Forelimb muscle (tissue), 1 donor: ENCODE data around the gene POU4F2. TPM values are rescaled to one million over a fixed set of nuclear protein-coding genes. Genes with fewer than 3 reads are reported as not detected.

Experiments used
- DNase-seq: peaks from one replicate; pipeline ENCODE4 v3.0.0-alpha.2; 2013; ENCODE audit warnings: low read depth
- polyA plus RNA-seq: library from polyadenylated mRNA; unstranded; fragments of 120-200 nt; gene quantifications from one replicate; pipeline ENCODE4 v1.2.1, GENCODE V29; 2013; ENCODE audit not compliant: insufficient read length

Gene POU4F2, protein sequence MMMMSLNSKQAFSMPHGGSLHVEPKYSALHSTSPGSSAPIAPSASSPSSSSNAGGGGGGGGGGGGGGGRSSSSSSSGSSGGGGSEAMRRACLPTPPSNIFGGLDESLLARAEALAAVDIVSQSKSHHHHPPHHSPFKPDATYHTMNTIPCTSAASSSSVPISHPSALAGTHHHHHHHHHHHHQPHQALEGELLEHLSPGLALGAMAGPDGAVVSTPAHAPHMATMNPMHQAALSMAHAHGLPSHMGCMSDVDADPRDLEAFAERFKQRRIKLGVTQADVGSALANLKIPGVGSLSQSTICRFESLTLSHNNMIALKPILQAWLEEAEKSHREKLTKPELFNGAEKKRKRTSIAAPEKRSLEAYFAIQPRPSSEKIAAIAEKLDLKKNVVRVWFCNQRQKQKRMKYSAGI
- polyA plus RNA-seq: not detected

DNA sequence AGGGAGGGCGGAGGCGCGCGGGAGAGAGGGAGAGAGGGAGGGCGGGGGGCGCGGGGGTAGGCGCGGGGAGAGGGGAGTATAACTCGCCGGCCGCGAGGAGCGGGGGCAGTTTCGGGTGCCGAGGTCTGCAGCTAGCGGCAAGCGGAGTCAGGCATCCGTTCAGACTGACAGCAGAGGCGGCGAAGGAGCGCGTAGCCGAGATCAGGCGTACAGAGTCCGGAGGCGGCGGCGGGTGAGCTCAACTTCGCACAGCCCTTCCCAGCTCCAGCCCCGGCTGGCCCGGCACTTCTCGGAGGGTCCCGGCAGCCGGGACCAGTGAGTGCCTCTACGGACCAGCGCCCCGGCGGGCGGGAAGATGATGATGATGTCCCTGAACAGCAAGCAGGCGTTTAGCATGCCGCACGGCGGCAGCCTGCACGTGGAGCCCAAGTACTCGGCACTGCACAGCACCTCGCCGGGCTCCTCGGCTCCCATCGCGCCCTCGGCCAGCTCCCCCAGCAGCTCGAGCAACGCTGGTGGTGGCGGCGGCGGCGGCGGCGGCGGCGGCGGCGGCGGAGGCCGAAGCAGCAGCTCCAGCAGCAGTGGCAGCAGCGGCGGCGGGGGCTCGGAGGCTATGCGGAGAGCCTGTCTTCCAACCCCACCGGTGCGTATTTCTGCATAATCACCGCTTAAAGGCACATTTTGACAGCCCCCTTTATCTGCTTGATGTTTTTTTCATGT lies at the start of gene POU4F2:
TSS of gene POU4F2 (plus strand) at position 108 of the 720 bp plus-strand sequence. CDS start at position 356, 248 bp downstream.
- no peak for DNase-seq

DNA sequence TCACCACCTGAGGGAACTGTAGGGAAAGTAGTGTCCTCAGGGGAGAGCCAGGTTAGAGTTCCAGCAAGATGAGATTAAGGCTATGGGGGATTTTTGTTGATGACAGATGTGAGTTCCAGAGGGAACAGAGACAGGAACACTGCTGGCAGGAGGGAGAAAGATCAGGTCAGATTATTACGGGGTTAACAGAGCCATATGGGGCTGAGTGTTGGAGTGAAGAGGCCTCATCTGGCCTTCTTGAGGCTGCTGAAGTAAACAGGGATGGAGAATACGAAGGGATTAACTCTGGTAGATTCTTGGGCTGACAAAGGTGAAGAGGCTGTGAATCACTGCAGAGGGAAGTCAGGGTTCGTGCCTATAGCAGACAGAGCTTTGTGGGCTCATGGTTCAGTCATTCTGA lies 47.9 kb upstream of the POU4F2 start:
- DNase-seq: no peak

DNA sequence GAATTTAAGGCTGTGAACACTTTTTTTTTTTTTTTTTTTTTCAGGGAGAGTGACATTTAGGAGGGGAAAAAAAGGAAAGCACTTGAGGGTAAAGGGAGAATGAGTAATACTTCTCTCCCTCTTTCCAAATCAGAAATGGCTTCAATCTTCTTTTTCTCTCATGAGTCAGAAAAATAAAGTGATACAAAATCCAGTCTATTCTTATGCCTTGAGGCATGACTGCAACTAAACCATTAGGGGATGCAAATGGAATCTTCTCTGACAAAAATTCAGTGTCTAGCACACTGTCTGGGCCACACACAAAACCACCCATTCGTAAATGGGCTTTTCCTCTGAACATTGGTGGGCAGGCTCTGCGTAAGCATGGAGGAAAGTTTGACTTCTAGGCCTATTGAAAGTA lies 46.7 kb upstream of the POU4F2 start:
- no peak for DNase-seq

DNA sequence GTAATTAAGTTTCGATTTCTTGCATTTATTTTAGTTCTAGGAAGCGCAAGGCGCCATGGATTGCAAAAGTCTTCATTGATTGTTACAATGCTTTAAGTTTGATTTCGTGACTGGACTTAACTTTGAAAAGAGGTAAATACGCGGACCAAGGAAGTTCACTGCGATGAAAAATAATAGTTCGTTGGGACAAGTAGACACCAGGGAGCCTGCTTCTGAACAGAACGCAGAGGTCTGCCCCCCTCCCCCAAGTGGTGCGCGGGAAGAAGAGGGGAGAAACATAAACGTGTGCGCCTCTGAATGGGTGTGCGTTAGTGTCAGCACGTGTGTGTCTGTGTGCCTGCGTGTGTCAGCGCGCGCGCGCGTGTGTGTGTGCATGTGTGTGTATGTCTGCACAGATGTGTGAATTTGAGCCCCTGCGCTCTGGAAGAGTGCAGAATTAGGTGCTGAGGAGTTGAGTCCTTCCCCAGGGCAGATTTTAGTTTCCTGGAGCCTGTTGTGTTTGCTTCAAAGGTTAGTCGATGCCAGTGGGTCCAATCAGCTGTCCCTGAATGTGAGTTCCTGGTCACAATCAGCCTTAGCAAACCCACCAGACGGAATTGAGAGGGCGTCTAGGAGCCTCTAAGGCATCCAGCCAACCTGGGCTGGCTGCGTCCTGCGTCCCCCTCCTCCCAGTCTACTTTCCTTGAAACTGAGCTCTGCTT lies 5.8 kb upstream of the POU4F2 start:
- no peak for DNase-seq

DNA sequence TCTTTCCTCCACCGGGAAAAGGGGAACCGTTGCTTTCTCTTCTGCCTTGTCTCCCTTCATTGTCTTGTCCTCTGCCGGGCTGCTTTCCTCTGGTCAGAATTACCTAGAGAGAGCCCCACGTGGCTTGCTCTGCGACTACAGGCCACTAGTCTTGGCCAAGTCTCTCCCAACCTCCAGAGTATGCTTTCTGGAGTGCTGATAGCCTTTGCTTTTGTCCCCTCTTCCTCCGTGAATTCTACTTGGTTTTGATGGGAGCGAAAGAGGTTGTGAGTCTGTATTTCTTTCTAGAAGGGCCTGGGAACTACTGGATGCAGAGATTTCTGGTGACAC lies 5.3 kb upstream of the POU4F2 start:
- no peak for DNase-seq

DNA sequence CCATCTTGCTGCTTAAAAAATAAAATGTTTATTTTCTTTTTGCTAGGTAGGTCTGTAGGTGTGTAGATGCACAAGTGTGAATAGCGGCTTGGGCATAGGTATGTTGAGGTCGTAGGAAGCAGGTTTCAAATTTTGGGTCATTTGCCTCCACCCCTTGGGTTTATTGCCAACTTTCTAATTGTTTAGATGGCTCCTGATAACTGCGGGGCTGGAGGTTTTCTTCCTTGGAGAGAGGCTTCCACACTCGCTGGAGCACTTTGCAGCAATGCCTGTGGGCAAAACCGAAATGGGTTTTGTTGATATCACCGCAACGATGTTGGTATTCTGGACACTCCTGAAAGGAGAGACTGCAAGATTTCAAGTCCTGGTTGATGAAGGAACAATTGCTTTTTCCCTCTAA lies 3.9 kb upstream of the POU4F2 start:
- no peak for DNase-seq

DNA sequence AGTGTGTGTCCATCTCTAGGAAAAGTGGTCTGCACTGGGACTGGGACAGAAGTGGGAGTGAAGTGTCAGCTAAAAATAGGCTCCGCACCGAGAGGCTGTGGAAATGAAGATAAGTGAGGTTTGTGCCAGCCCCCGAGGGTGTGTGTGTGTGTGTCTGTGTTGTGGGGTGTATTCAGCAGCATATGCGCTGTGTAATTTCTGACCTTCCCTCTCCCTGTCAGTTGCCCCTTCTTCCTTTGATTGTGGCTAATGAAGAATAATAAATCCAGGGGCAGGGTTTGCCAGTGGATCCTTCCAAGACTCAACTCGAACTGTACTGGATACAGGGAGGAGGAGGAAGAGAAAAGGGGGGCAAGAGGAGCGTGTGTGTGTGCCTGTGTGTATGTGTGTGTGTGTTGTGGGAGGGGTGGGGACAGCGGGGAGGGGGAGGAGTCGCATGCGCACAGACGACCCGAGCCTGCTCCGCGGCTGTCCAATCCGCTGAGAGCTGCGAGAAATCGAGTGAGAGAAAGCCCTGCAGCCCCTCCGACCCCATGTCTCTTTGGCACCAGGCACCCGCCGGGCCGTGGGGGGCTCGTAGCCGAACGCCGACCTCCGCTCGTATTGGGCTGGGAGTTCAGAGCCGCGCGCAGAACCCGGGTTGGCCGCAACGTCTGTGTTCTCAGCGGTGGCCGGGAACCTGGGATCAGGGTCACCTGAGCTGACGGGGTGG lies 916 bp upstream of the POU4F2 start:
- DNase-seq: no peak

DNA sequence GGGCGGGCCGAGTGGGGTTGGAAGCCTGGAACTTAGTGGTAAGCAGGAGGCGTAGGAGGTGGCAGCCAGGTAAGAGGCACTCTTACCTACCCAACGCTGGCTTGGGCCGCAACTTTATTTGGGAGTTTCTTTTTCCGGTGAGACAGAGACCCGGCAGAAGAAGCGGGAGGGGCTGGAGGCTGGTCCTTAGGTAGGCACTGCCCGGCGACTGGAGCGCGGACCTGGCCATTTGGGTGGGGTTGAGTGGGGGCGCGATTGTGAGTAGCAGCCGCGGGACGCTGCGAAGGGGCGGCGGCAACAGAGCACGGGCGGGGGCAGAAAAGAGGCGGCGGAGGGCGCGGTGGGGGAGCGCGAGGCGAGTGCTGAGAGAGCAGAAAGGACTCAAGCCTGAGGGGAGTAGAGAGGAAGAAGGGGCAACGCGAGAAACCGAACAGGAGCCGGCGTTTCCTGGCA lies 334 bp upstream of the POU4F2 start:
- DNase-seq: no peak

DNA sequence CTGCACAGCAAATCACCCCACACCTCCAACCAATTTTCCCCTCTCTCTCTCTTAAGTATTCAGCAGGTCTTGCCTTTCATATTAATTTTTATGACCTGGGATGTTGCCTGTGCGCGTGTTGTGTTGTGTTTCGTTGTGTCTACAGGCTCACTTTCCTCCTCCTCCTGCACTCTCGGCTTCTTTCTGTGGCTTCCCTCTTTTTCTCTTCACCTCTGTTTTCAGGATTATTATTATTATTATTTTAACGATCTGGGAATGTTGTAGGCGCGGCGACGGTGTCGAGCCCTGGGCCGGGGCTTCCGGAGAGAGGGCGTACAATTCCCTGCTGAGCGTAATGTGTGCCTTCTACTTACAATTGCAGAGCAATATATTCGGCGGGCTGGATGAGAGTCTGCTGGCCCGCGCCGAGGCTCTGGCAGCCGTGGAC lies 826 bp downstream of the POU4F2 start:
- DNase-seq: no peak

DNA sequence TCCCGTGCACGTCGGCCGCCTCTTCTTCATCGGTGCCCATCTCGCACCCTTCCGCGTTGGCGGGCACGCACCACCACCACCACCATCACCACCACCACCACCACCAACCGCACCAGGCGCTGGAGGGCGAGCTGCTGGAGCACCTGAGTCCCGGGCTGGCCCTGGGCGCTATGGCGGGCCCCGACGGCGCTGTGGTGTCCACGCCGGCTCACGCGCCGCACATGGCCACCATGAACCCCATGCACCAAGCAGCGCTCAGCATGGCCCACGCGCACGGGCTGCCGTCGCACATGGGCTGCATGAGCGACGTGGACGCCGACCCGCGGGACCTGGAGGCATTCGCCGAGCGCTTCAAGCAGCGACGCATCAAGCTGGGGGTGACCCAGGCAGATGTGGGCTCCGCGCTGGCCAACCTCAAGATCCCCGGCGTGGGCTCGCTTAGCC lies 1.4 kb downstream of the POU4F2 start:
- DNase-seq: no peak

DNA sequence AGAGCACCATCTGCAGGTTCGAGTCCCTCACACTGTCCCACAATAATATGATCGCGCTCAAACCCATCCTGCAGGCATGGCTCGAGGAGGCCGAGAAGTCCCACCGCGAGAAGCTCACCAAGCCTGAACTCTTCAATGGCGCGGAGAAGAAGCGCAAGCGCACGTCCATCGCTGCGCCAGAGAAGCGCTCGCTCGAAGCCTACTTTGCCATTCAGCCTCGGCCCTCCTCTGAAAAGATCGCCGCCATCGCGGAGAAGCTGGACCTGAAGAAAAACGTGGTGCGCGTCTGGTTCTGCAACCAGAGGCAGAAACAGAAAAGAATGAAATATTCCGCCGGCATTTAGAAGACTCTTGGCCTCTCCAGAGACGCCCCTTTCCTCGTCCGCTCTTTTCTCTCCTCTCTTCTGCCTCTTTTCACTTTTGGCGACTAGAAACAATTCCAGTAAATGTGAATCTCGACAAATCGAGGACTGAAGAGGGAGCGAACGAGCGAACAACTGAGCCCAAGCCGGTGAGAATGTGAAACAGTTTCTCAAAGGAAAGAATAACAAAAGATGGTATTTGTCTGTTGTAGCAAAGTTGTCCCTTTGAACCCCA lies 1.9 kb downstream of the POU4F2 start:
- DNase-seq: no peak

DNA sequence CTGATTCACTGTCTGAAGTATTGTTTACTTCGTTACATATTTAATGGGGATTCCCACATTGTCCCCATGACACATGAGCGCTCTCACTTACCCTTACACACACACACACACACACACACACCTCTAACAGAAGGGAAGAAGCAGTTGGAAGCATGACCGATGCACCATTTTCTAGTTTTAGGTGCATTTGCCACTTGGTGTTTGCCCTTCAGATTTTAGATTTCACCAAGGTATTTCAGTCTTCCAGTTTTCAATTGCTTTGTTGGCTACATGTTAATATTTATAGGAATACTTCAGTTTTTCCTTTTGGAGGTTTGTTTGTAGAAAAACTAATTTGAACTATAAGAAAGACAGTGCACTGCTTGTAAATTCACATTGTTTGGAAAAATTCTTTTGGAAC lies 3.1 kb downstream of the POU4F2 start:
- DNase-seq: no peak

DNA sequence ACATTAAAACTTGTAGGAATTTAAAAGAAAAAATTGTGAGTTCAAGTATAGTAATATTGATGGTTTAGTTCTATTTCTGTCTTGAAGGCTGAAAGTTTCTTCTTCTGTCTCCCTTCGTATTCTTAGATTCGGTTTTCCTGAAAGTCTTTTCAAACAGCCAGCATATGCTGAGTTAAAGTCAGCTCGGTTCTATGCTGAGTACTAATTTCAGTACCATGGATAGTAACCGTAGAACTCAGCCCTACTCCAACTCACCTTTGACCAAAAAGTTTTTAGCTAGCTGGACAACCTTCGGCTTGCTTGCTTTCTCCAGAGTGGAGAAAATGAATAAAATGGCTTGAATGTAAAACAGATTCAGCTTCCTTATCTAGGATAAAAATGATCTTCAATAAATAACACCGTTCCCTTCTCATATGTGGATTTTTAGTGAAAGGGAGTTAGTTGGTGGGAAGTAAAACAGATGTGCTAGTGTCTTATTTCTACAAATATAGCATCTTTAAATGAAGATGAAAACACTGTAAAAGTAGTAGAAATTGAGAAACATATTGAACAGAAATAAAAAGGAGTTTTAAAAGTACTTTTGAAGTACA lies 5.2 kb downstream of the POU4F2 start:
- peak; percentile 2 for DNase-seq

DNA sequence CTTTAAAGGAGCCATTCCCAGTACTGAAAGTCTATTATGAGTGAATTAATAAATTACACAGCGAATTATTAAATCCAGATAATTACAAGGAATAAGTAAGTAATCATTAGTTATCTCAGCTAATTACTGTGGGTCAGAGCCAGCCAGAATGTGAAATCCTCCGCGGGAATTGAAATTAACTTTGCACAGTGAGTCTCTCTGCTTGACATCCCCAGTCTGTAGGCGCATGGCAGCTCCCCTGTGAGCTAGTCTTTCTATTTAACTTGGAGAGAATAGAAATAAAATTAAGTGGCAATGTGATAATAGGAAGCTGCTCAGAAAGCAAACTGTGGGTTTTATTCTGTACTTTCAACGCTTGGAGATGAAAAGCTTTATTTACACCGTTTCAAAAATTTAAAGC lies 7.2 kb downstream of the POU4F2 start:
- DNase-seq: no peak

DNA sequence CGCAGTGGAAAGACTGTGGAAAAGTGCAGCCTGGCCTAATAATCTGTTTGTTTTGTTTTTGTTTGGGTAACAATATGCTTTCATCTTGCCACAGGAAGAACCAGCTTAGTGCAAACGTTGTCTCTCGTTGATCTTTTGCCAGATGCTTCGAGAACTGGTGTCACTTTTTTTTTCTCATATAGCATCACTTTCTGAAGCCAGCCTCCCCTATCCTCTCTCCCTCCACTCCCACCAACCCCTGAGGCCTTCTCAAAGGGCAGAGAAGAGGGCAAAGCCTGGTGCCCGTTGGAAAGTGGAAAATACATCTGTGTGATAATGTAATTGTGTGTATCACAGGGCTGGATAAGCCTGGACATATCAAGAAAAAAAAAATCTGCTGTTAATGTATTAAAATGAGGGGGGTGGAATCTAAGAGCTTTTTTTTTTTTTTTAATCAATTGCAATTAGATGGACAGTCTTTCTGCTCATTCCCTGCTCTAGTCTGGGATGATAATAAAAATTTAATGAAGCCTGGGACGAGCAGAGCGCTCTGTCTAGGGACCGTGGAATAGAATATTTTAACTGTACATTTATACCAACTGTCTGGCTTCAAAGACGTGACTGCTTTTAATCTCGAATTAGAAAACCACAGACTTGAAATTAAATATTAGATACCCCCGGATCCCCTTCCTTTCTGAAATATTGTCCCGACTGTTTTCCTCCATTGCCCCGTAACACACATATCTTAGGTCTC lies 8.1 kb downstream of the POU4F2 start:
- no peak for DNase-seq

DNA sequence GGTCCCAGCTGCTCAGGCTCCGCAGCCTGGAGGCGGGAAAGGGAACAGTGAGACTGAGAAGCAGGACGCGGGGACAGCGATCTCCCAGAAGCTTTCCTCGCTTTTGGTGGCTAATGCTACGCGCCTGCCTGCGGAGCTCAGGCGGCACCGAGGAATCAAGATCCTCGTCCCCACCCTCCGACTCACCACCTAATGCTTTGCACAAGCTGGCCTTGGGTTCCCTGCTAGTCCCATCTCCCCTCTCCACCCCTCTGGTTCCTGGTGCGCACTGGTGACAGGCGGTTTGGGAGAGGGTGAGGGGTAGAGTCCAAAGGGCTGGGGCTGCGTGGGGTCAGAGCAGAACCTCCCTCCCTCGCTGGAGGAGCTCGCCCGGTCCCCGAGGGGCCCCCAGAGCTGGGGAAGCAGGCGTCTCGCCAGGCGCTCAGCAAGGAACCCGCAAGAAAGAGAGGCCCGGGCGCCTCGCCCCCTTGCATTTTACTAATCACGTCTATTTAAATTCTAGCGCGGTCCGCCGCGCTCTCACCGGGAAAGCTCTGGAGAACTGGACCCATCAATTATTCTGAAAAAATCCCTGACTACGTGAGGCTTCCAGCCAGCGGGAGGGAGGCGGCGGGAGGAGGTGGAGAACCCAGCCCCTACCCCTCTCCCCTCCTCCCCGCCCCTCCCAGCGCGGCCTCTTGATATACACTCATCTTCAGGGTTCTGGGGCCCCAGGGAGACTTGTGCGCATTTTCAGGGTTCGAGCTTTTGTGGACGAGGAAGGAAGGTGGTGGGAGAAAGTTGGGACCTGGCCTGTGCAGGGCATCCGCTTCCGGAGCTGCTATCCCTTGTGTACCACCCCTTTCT lies 9.1 kb downstream of the POU4F2 start:
- no peak for DNase-seq

DNA sequence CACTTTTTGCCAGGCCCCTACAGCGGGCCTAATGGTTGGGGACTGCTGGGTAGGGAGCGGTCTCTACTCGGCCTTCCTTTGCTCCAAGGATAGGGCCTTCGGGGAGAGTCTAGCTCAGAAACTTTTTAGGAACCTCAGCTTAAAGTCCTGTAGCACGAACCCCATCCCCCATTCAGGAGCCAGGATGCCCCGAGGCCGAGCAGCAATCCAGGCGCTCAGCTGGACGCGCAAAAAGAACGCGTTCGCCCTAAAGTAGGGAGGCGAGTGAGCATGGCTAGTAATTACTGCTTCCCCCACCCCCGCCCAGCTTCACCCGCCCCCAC lies 9.7 kb downstream of the POU4F2 start:
- DNase-seq: no peak

DNA sequence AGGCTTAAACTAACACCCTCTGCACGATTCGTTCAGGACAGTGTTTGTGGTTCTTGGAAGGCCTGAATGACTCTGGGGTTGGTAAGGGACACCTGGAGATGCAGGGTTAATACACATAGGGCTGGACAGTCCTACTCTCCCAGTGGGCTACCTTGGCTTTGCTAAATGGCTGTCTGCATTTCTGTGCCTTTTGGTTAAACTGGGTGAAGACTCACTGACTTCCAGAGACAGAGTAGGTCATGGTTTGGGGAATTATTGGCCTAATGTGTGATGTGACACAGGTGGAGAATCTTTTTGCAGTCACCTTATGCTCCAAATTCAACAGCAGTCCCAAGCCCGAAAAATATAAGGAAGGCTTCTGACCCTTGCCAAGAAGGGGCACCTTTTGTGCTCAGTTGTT lies 10.5 kb downstream of the POU4F2 start:
- DNase-seq: no peak

DNA sequence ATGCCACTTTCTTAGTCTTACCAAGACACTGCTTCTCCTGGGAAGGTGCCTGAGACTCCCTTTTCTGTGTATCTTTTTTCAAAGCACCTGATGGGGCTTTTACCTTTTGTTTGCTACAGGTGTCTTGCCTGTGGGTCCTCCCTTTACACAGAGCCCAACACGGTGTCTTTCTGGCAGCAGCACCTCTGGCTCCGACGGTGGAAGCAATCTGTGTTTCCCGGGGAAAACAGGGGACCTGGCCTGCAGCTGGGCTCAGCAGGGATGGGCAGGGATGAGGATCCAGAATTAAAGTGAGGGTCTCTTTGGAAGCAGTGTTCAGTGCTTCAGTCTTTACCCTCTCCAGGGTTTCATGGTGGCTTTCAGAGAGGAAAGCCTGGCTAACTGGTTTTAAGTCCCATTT lies 11.3 kb downstream of the POU4F2 start:
- no peak for DNase-seq
